Karpas-422 (cell line): ENCODE results near the gene ST3GAL3. TPM values are rescaled to one million over a fixed set of nuclear protein-coding genes. Genes with fewer than 3 reads are reported as not detected.
A peak's percentile ranks its signal among the peaks of the same experiment; 100 is the strongest.

Source experiments
- DNase-seq: peaks from one replicate; pipeline ENCODE4 v3.0.0-alpha.2; 2015
- H2AFZ ChIP-seq: fragments of 200-600 bp; sonication (generic); 2 replicates; pipeline ENCODE4 v1.6.1; 2014; ENCODE audit warnings: antibody characterized with exemption, low read length, mixed read lengths
- H3K27ac ChIP-seq: fragments of 200-600 bp; sonication (generic); 2 replicates; pipeline ENCODE4 v1.5.1; 2014; ENCODE audit warnings: mild to moderate bottlenecking, low read length, moderate library complexity
- H3K27me3 ChIP-seq: fragments of 200-600 bp; sonication (generic); 2 replicates; pipeline ENCODE4 v1.6.1; 2014; ENCODE audit warnings: low read length, mixed read lengths
- H3K36me3 ChIP-seq: fragments of 200-600 bp; sonication (generic); 2 replicates; pipeline ENCODE4 v1.6.1; 2014; ENCODE audit warnings: low read length, mixed read lengths; ENCODE audit not compliant: insufficient read depth
- H3K4me1 ChIP-seq: fragments of 200-600 bp; sonication (generic); 2 replicates; pipeline ENCODE4 v1.6.1; 2014; ENCODE audit warnings: mild to moderate bottlenecking, low read length, mixed read lengths
- H3K4me2 ChIP-seq: fragments of 200-600 bp; sonication (generic); 2 replicates; pipeline ENCODE4 v1.6.1; 2014; ENCODE audit warnings: low read length, low read depth, mild to moderate bottlenecking; ENCODE audit not compliant: poor library complexity, severe bottlenecking
- H3K4me3 ChIP-seq: fragments of 200-600 bp; sonication (generic); 2 replicates; pipeline ENCODE4 v1.5.1; 2014; ENCODE audit warnings: mild to moderate bottlenecking, antibody characterized with exemption, low read length, mixed read lengths
- H3K79me2 ChIP-seq: fragments of 200-600 bp; sonication (generic); 2 replicates; pipeline ENCODE4 v1.6.1; 2014; ENCODE audit warnings: mild to moderate bottlenecking, low read length, mixed read lengths
- H3K9ac ChIP-seq: fragments of 200-600 bp; sonication (generic); 2 replicates; pipeline ENCODE4 v1.6.0; 2014; ENCODE audit warnings: low read length
- H3K9me2 ChIP-seq: fragments of 200-600 bp; sonication (generic), shearing (Covaris generic); replicated peaks from 2 replicates; pipeline ENCODE4 v1.6.0; 2014; ENCODE audit warnings: mild to moderate bottlenecking, low read length, moderate library complexity; ENCODE audit not compliant: insufficient read depth
- H3K9me3 ChIP-seq: fragments of 300-700, 200-600 bp; sonication (generic); 2 replicates; pipeline ENCODE4 v1.6.1; 2014; ENCODE audit warnings: low read length, mixed read lengths
- H4K20me1 ChIP-seq: fragments of 200-600 bp; sonication (generic); 2 replicates; pipeline ENCODE4 v1.6.1; 2014; ENCODE audit warnings: mild to moderate bottlenecking, antibody characterized with exemption, low read length, low read depth; ENCODE audit not compliant: insufficient read depth
- total RNA-seq: library from RNA; depleted of rRNA; stranded (reverse); fragments of >200 nt; shearing (Covaris generic); gene quantifications from 2 replicates; pipeline ENCODE4 v1.2.3, GENCODE V29; 2014; ENCODE audit warnings: low replicate concordance

ST3GAL3 gene
- total RNA-seq, 1 experiment from 2014 or later = 33.1 TPM

GRCh38 chr1:43688594-43689000 lies 18.7 kb upstream of the ST3GAL3 start:
- Histone ChIP-seq H3K9me2 (no peaks in the 10 kb centered on the region), H3K79me2 (peaks cover 6% of the 10 kb centered on the region), H2AFZ (no peak overlapping the region), H3K27ac (no peak overlapping the region), H3K9me3 (no peaks in the 10 kb centered on the region), H4K20me1 (peaks cover 4% of the 10 kb centered on the region; the same call in 1 of the 2 replicates), H3K36me3 (peaks cover 57% of the 10 kb centered on the region), H3K4me2 (no peak overlapping the region), H3K4me3 (no peak overlapping the region), H3K9ac (no peak overlapping the region), H3K27me3 (no peaks in the 10 kb centered on the region), H3K4me1 (no peaks in the 10 kb centered on the region)
- no peak for DNase-seq

GRCh38 chr1:43689289-43689688 lies 18.0 kb upstream of the ST3GAL3 start:
- Histone ChIP-seq H3K79me2 (peaks cover 7% of the 10 kb centered on the region), H3K4me1 (no peaks in the 10 kb centered on the region), H3K36me3 (peaks cover 61% of the 10 kb centered on the region), H3K9ac (no peak overlapping the region), H3K4me2 (no peak overlapping the region), H3K9me3 (no peaks in the 10 kb centered on the region), H3K9me2 (no peaks in the 10 kb centered on the region), H3K4me3 (no peak overlapping the region), H2AFZ (no peak overlapping the region), H3K27ac (no peak overlapping the region), H3K27me3 (no peaks in the 10 kb centered on the region), H4K20me1 (peaks cover 4% of the 10 kb centered on the region; the same call in 1 of the 2 replicates)
- no peak for DNase-seq

GRCh38 chr1:43691871-43692815 lies 15.2 kb upstream of the ST3GAL3 start:
- no peaks in the 10 kb centered on the region for H3K9me3 ChIP-seq
- H2AFZ ChIP-seq = no peak overlapping the region
- no peak overlapping the region for H3K4me2 ChIP-seq
- peaks cover 82% of the 10 kb centered on the region for H3K36me3 ChIP-seq
- peaks cover 7% of the 10 kb centered on the region for H3K79me2 ChIP-seq
- H3K4me1 ChIP-seq = no peaks in the 10 kb centered on the region
- H3K9me2 ChIP-seq = no peaks in the 10 kb centered on the region
- DNase-seq = no peak
- H3K27ac ChIP-seq = no peak overlapping the region
- no peak overlapping the region for H3K4me3 ChIP-seq
- H3K9ac ChIP-seq = no peak overlapping the region
- no peaks in the 10 kb centered on the region for H3K27me3 ChIP-seq
- H4K20me1 ChIP-seq = no peaks in the 10 kb centered on the region

GRCh38 chr1:43693371-43693770 lies 14.0 kb upstream of the ST3GAL3 start:
- Histone ChIP-seq H3K36me3 (peaks cover 83% of the 10 kb centered on the region), H2AFZ (no peak overlapping the region), H3K79me2 (peaks cover 7% of the 10 kb centered on the region), H4K20me1 (no peaks in the 10 kb centered on the region), H3K27ac (no peak overlapping the region), H3K9ac (no peak overlapping the region), H3K27me3 (no peaks in the 10 kb centered on the region), H3K9me2 (no peaks in the 10 kb centered on the region), H3K4me2 (no peak overlapping the region), H3K4me1 (no peaks in the 10 kb centered on the region), H3K9me3 (no peaks in the 10 kb centered on the region), H3K4me3 (no peak overlapping the region)
- DNase-seq = no peak

- no peak overlapping the region for H3K4me3 ChIP-seq
- no peak overlapping the region for H3K27ac ChIP-seq
- no peak overlapping the region for H3K4me2 ChIP-seq
- H3K9me2 ChIP-seq = no peaks in the 10 kb centered on the region
- H3K36me3 ChIP-seq = peaks cover 69% of the 10 kb centered on the region; the same call in 1 of the 2 replicates
- H3K27me3 ChIP-seq = no peaks in the 10 kb centered on the region
- H3K4me1 ChIP-seq = no peaks in the 10 kb centered on the region
- no peaks in the 10 kb centered on the region for H3K79me2 ChIP-seq
- H3K9me3 ChIP-seq = no peaks in the 10 kb centered on the region
- DNase-seq = no peak
- no peak overlapping the region for H2AFZ ChIP-seq
- H4K20me1 ChIP-seq = no peaks in the 10 kb centered on the region
- no peak overlapping the region for H3K9ac ChIP-seq
These were observed 8.1 kb upstream of the ST3GAL3 start for GRCh38 chr1:43699281-43699680.

- no peak overlapping the region for H3K27ac ChIP-seq
- H3K4me2 ChIP-seq = no peak overlapping the region
- H3K27me3 ChIP-seq = no peaks in the 10 kb centered on the region
- H3K4me3 ChIP-seq = no peak overlapping the region
- H4K20me1 ChIP-seq = no peaks in the 10 kb centered on the region
- peaks cover 26% of the 10 kb centered on the region for H3K79me2 ChIP-seq
- no peak overlapping the region for H3K9ac ChIP-seq
- no peak for DNase-seq
- no peak overlapping the region for H2AFZ ChIP-seq
- H3K36me3 ChIP-seq = peaks cover 31% of the 10 kb centered on the region; the same call in 1 of the 2 replicates
- H3K9me3 ChIP-seq = no peaks in the 10 kb centered on the region
- no peaks in the 10 kb centered on the region for H3K9me2 ChIP-seq
- H3K4me1 ChIP-seq = peaks cover 28% of the 10 kb centered on the region
These were observed 3.5 kb upstream of the ST3GAL3 start for GRCh38 chr1:43703836-43704235.

GRCh38 chr1:43704838-43705237 lies 2.5 kb upstream of the ST3GAL3 start:
- Histone ChIP-seq H3K4me2 (peak overlapping the region; percentile 98), H3K27me3 (no peaks in the 10 kb centered on the region), H2AFZ (no peak overlapping the region), H4K20me1 (no peaks in the 10 kb centered on the region), H3K4me3 (no peak overlapping the region), H3K4me1 (peaks cover 30% of the 10 kb centered on the region), H3K9ac (no peak overlapping the region), H3K36me3 (peaks cover 28% of the 10 kb centered on the region; the same call in 1 of the 2 replicates), H3K9me2 (no peaks in the 10 kb centered on the region), H3K9me3 (no peaks in the 10 kb centered on the region), H3K27ac (no peak overlapping the region), H3K79me2 (peaks cover 36% of the 10 kb centered on the region)
- peak; percentile 56 for DNase-seq

GRCh38 chr1:43705334-43705733 lies 2.0 kb upstream of the ST3GAL3 start:
- Histone ChIP-seq H3K27me3 (no peaks in the 10 kb centered on the region), H3K9me3 (no peaks in the 10 kb centered on the region), H3K9me2 (no peaks in the 10 kb centered on the region), H4K20me1 (no peaks in the 10 kb centered on the region), H3K9ac (peak overlapping the region; percentile 96; the same call in 1 of the 2 replicates), H3K79me2 (peaks cover 41% of the 10 kb centered on the region), H3K4me1 (peaks cover 30% of the 10 kb centered on the region), H3K4me3 (peak overlapping the region; percentile 96; the same call in 1 of the 2 replicates), H3K36me3 (peaks cover 28% of the 10 kb centered on the region; the same call in 1 of the 2 replicates), H3K4me2 (peak overlapping the region; percentile 98), H2AFZ (no peak overlapping the region), H3K27ac (peak overlapping the region; percentile 80)
- DNase-seq = peak; percentile 55
